WTC11 (cell line): Measurements from ENCODE around the gene NDUFS6.

Source experiments
- ARID4B ChIP-seq: sonication (generic); formaldehyde crosslinking; IDR thresholded peaks from 2 replicates; pipeline ENCODE4 v1.8.0; 2023; ENCODE audit warnings: missing genetic modification reagents, mild to moderate bottlenecking, borderline replicate concordance
- ATF6 ChIP-seq: sonication (generic); formaldehyde crosslinking; IDR thresholded peaks from 2 replicates; pipeline ENCODE4 v1.8.1; 2023; ENCODE audit warnings: mild to moderate bottlenecking, missing genetic modification reagents
- ESRRA ChIP-seq: sonication (generic); formaldehyde crosslinking; IDR thresholded peaks from 2 replicates; pipeline ENCODE4 v1.8.1; 2022; ENCODE audit warnings: mild to moderate bottlenecking, missing genetic modification reagents, borderline replicate concordance
- NR2C2 ChIP-seq: sonication (generic); formaldehyde crosslinking; IDR thresholded peaks from 2 replicates; pipeline ENCODE4 v1.8.0; 2022; ENCODE audit warnings: mild to moderate bottlenecking, missing genetic modification reagents
- TEAD4 ChIP-seq: sonication (generic); formaldehyde crosslinking; IDR thresholded peaks from 2 replicates; pipeline ENCODE4 v1.8.0; 2022; ENCODE audit warnings: mild to moderate bottlenecking, missing genetic modification reagents
- ZNF232 ChIP-seq: sonication (generic); formaldehyde crosslinking; IDR thresholded peaks from 2 replicates; pipeline ENCODE4 v1.8.0; 2022; ENCODE audit warnings: mild to moderate bottlenecking, missing genetic modification reagents
- ZNF512 ChIP-seq: sonication (generic); formaldehyde crosslinking; IDR thresholded peaks from 2 replicates; pipeline ENCODE4 v1.8.1; 2022; ENCODE audit warnings: missing genetic modification reagents, borderline replicate concordance
- TF ChIP-seq, protein P1 (sequence below): fragments of 200-600 bp; IDR thresholded peaks from 2 replicates; pipeline ENCODE4 v1.8.0; 2022; ENCODE audit warnings: antibody characterized with exemption
- TF ChIP-seq, protein P2 (sequence below): sonication (generic); formaldehyde crosslinking; IDR thresholded peaks from 2 replicates; pipeline ENCODE4 v1.8.1; 2023; ENCODE audit warnings: mild to moderate bottlenecking, missing genetic modification reagents
- TF ChIP-seq, protein P3 (sequence below): sonication (generic); formaldehyde crosslinking; IDR thresholded peaks from 2 replicates; pipeline ENCODE4 v1.8.0; 2022; ENCODE audit warnings: mild to moderate bottlenecking, missing genetic modification reagents

DNA sequence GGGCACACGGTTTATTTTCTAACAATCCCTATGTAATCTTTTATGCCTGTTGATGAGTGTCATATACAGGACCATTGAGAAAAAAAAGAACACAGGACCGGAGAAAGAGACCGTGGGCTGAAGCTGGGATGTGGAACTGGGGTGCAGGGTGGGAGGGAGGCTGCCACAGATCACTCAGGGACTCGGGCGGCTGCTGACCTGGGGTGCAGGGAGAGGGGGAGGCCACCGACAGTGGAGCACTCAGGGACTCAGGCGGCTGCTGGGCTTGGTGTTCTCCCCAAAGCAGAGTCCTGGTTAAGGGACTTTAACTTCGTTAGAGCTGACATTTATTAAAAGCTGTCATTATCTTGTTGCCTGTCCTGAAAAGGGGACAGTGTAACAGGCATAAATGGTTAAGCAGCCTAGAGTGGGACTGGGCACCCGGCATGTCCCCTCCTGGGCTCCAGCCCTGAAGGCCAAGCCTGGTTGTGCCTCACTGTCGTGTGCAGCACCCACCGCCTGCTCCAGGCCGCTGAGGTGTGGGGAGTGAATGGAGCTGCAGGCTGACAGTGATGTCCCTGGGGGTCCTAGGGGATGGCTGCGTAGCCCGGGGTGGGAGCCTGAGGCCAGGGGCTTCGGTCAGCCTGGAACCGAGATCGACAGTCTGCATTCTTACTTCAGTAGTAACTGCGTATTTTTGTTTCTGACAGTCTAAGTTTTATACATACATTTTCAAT lies 14.0 kb downstream of the NDUFS6 start:
- no peak for TF ChIP-seq ZNF512 (CRISPR knock-in tag)
- TF ChIP-seq, protein P1, sequence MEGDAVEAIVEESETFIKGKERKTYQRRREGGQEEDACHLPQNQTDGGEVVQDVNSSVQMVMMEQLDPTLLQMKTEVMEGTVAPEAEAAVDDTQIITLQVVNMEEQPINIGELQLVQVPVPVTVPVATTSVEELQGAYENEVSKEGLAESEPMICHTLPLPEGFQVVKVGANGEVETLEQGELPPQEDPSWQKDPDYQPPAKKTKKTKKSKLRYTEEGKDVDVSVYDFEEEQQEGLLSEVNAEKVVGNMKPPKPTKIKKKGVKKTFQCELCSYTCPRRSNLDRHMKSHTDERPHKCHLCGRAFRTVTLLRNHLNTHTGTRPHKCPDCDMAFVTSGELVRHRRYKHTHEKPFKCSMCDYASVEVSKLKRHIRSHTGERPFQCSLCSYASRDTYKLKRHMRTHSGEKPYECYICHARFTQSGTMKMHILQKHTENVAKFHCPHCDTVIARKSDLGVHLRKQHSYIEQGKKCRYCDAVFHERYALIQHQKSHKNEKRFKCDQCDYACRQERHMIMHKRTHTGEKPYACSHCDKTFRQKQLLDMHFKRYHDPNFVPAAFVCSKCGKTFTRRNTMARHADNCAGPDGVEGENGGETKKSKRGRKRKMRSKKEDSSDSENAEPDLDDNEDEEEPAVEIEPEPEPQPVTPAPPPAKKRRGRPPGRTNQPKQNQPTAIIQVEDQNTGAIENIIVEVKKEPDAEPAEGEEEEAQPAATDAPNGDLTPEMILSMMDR: no peak
- TF ChIP-seq ESRRA (CRISPR knock-in tag): no peak
- TF ChIP-seq ARID4B (CRISPR knock-in tag): no peak
- TF ChIP-seq, protein P2, sequence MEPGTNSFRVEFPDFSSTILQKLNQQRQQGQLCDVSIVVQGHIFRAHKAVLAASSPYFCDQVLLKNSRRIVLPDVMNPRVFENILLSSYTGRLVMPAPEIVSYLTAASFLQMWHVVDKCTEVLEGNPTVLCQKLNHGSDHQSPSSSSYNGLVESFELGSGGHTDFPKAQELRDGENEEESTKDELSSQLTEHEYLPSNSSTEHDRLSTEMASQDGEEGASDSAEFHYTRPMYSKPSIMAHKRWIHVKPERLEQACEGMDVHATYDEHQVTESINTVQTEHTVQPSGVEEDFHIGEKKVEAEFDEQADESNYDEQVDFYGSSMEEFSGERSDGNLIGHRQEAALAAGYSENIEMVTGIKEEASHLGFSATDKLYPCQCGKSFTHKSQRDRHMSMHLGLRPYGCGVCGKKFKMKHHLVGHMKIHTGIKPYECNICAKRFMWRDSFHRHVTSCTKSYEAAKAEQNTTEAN (CRISPR knock-in tag): no peak
- TF ChIP-seq ATF6: no peak
- no peak for TF ChIP-seq NR2C2 (CRISPR knock-in tag)
- no peak for TF ChIP-seq TEAD4 (CRISPR knock-in tag)
- TF ChIP-seq, protein P3, sequence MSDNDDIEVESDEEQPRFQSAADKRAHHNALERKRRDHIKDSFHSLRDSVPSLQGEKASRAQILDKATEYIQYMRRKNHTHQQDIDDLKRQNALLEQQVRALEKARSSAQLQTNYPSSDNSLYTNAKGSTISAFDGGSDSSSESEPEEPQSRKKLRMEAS (CRISPR knock-in tag): no peak
- no peak for TF ChIP-seq ZNF232 (CRISPR knock-in tag)
